SKM-1 treated with dmso at 0.1 percent for 144 hours (cell line): ENCODE data around the gene HCFC1.

Source experiments
- DNase-seq: peaks from one replicate; lab custom pipeline; 2025; ENCODE audit not compliant: unreplicated experiment; lab: John Stamatoyannopoulos, UW

HCFC1 gene

DNA sequence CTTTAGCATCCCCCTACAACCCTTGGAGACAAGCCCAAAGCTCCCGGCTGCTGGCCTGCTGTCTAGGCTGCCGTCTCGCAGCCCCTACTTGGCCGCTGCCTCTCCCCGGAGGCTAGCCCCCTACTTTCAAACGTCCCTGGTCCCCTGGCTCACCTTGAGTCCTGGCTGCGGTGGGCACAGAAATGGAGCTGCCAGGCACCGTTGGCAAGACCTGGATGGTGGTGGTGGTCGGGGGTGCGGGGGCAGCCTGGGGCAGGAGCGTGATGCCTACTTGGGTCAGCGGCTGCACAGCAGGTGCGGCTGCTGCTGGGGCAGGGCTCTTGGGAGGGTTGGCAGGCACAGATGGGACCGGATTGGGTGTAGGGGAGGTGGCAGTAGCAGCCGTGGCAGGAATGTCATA lies 12.0 kb downstream of the HCFC1 start:
- DNase-seq, result no peak

DNA sequence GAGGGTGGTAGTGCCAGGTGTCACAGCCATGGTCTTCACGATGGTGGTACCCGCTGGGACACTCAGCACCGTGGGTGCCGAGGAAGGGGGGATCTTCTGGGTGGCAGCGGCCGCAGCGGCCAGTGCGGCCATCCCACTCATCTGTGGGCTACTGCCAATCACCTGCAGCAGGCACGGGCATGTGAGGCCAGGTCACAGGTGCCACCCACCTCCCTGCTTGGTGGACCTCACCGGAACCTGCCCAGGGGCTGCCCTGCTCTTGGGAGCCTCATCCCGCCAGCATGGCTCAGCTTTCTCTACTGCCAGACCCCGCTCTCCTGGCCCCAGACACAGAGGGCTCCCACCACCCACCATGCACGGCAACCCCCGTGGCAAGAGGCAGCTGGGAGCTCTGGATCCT lies 13.0 kb downstream of the HCFC1 start:
- no peak for DNase-seq

DNA sequence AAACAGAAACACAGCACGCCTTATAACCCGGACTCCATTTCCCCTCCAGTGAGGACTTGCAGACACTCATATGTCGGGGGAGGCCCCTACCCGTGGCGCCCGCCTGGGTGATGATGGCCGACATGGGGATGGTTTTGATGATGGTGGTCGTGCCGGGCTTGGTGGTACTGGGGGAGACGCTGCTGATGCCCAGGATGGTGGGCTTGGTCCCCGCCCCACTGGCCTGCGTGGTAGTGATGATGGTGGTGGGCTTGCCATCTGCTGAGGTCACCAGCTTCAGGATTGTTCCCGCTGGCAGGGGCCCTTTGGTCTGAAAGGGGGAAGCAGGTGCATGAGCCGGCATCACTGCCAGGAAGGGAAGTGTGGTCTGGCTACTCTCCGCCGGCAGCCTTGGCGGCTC lies 14.4 kb downstream of the HCFC1 start:
- no peak for DNase-seq

DNA sequence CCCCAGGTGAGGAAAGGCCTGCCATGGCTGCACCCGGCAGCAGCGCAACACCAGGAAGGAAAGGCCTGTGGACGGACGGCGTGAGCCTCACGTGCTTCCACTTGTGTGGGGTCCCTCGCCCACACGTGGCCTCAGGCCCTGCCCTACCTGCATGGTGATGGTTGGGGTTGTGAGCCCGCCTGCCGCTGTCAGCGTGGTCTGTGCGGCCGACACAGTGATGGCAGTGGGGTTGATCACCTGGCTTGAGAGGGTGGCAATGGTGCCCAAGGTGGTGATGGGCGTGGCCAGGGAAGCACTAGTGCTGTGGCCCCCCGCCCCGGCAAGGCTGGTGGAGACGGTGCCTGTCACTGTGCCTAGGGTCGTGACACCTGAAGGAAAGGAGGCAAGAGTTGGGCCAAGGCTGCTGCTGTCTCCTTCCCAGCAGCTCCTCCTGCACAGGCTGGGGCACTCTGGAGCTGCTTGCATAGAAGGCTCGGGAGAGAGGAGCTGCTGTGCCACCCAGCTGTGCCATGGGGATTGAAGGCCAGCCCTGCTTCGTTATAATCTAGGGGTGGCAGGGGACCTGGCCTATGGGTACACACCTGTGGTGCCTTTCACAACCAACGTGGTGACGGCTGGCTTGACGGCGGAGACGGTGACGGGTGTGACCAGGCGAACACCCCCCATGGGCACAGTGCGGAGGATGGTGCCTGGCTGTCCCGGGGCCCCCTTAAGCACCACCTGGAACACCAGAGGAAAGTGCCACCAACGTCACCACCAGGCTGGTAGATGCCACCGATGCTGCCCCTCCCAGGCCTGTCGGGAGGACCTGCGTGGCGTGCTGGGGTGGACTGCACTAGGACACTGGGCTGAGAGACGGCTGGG lies 15.3 kb downstream of the HCFC1 start:
- DNase-seq, result no peak

DNA sequence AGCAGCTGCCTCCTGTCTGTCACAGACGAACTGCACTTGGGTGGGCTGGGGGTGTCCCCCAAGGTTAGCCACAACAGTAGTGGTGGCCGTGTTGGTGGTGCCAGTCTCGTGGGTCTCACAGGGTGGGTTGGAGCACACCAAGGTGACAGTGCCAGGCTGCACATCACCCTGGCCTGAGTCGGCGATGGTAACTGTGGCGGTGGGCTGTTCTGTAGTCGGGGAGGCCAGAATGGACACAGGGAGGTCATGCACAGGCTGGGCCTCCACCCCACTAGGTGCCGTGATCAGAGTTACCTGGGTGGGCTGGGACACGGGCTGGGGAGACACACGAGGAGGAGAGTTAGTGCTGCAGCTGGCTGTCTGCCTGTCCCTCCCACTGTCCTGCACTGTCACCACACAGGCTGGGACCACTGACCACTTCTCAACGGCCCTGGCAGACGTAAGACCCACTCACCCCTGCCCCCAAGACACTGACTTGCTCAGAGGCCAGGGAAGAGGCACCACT lies 16.3 kb downstream of the HCFC1 start:
- DNase-seq, result no peak

DNA sequence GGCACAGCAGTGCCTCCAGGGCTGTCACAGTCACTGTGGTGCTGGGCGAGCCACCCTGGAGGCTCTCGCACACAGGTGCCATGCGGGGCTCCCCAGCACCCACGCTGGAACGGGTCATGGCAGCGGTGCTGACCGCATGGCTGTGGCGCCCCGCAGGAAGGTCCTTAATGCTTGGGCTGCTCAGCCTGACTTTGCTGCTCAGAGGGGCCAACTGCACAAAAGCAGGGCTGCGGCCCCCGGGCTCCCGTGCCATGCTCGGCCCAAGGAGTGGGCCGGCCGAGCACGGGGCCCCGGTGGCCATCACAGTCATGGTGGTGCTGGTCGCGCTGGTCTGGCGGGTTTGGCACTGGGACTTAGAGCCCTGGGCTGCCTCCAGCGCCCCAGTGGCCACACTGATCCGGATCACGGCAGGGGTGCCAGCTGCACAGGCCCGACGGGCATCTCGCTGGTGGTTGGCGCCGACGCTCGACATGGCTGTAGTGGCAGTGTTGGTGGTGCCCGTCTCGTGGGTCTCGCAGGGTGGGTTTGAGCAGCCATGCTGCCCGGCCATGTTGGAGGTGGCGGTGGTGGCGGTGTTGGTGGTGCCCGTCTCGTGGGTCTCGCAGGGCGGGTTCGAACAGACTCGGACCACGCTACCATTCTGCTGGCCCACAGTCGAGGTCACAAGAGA lies 16.9 kb downstream of the HCFC1 start:
- DNase-seq, result no peak

DNA sequence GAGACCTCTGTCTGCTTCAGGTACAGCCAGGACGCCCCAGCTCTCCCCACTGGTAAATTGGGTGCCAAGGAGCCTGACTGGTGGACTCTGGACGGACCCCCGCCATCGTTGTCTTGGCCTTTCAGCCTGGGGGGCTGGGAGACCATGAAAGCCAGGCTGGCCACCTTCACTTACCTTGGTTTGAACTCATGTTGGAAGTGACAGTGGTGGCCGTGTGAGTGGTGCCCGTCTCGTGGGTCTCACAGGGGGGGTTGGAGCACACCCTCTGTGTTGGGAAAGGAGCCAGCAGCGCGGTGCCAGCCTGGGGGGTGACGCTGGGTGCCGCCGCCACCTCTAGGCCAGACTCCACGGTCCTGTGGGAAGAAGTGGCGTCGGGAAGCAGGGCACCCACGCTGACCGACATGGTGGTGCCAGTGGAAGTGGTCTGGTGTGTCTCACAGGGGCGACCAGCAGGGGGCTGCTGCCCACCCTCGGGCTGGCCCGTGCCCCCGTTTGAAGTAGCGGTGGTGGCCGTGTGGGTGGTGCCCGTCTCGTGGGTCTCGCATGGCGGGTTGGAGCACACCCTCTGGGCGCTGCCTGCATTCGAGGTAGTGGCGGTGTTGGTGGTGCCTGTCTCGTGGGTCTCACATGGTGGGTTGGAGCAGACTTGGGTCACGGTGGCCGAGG lies 17.6 kb downstream of the HCFC1 start:
- DNase-seq, result no peak

DNA sequence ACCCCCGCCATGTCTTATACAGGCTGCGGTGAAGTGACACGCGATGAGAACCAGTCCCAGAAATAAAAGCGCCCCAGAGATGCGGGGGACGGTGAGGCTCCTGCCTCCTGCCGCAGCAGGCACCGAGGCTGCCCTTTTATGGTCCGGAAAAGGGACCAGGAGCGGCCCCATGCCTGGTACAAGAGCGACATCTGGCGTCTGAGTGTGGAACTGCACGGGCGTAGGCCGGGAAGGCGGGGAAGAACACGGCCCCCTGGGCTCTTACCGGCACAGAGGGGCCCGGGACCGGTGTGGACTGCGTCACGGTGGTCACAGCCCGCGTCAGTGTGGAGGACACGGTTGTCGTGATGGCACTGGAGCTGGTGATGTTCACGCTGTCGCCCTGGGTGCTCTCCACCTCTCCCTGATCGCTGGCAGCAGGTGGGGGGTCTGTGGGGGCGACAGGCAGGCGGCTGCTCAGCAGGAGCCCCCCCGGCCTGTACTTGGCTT lies 18.2 kb downstream of the HCFC1 start:
- no peak for DNase-seq

DNA sequence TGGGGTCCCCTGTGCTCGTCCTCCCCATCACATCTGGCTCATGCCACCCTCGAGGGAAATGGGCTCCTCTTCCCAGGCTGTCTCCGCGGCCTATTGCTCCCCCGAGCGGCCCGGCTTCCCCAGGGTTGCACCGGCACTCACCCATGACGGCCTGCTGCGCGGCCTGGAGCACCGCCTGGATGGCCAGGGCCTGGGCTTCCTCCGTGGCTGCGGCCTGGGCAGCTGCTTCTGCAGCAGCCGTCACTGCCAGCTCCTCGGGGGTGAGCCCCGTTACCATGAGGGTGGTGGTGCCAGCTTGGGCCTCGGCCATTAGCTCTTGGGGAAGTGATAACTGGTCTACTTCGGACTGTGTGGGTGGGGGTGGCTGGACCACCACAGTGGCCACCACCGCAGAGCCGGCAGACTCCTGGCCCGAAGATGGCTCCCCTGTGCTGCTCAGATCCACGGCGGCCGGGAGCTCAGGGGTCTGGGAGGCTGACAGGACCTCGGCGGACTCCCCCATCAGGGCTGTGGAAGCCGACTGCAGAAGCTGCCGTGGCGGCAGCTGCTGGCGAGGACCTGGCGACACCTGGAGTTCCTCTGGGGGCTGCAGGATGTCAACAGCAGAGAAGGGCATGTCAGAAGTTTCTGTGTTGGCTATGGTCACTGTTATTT lies 19.1 kb downstream of the HCFC1 start:
- DNase-seq, result no peak

DNA sequence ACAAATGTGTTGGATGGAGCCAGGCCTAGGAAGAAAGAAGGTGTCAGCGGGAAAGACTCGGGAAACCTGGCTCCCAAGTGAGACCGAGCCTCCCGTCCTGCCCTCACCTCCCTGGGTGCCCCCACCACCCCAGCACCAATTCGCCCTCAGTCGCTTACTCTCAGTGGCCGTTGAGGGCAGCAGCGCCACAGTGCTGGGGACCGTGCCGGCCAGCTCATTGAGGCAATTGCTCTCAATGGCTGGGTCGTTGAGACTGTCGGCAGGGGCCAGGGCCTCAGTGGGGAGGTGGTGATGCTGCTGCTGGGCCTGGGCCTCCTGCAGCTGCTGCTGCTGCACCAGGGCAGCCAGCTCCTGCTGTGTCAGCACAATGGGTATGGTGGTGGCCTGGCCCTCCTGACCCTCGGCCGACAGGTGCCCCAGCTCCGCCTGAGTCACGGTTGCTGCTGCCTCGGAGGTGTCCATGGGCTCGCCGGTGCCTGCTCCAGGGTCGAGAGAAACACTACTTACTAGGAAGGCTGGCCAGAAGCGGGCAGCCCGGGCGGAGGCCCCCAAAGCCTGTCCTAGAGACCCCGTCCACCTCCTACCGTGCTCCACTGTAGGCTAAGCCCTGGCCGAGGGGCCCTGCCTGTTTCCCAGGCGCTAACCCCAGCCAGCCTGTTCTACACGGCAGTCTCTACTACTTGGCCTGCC lies 19.8 kb downstream of the HCFC1 start:
- DNase-seq, result no peak

DNA sequence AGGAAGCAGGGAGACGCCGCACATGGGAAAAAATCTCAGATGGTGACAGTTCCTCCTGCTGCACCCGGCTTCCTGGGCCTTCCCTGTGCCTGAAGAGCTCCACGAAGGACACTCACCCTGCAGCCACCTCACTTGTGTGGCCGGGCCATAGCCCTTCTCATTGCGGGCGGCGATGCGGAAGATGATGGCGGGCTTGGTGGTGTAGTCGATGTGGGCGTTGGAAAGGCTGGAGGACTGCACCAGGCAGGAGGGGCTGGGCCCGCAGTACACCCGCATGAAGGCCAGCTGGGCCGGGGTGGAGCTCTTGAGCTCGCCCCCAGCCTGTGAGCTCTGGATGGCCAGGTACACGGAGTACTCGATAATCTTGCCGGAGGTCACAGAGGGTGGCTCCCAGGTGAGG lies 21.5 kb downstream of the HCFC1 start:
- DNase-seq, result no peak

DNA sequence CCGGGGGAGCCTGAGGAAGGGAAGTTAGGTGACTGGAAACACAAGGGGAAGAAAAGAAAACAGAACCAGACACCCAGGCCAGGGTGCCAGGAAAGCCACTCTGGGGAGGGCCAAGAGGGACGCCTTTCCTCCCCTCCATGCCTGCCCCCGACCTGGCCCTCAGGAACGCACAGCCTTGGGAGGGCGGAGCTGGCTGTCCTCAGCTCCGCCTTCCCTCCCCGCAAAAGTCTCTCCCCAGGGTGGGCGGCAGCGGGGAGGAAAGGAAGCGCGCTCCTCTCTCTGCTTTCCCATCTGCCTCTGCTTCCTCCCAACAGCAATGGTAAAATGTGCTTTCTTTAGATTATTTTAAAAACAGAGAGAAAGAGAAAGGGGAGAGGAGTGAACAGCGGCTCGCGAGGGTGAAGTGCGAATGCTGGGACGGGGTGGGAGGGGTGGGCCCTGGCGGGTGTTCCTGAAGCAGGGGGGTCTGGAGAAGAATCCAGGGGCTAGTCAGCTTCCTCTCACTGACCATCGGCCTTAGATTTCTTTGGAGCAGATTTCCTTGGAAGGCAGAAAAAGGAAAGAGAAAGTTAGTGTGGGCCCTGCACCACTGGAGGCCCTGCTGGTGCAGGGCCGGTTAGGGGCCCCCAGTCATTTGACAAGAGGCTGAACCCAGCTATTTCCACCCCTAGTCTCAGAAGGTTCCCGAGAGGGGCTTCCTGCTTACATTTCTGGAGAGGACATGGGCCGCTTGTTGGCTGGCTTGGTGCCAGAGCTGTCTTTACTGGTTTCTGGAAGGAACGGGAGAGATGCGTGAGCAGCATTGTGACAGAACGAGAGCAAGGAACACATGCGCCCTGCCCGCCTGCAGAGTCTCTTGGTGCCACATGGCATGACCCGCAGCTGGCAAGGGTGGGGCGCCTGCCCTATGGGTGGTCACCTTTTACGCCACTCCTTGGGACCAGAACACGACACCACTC lies 22.5 kb downstream of the HCFC1 start:
- DNase-seq, result no peak

DNA sequence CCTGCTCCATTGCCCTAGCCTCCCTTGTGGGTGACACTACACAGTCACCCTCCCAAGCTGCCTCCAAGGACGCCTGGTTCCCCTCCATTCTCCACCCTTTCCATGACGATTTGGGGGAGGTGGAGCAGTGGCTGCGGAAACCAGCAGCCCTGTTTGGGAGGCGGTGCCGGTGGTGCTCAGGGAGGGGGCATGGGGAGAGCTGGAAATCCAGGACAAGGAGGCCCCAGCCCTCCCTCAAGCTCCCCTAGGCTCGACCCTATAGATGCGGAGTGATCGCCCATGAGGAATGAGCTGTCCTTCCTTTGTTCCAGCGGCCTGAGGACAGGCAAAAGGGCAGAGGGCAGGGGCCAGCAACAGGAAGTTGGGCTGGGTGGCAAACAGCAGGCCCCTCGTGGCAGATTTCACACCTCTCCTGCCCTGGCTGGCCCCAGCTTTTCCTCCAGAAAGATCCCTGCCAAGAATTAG lies 23.6 kb downstream of the HCFC1 start:
- DNase-seq, result no peak

DNA sequence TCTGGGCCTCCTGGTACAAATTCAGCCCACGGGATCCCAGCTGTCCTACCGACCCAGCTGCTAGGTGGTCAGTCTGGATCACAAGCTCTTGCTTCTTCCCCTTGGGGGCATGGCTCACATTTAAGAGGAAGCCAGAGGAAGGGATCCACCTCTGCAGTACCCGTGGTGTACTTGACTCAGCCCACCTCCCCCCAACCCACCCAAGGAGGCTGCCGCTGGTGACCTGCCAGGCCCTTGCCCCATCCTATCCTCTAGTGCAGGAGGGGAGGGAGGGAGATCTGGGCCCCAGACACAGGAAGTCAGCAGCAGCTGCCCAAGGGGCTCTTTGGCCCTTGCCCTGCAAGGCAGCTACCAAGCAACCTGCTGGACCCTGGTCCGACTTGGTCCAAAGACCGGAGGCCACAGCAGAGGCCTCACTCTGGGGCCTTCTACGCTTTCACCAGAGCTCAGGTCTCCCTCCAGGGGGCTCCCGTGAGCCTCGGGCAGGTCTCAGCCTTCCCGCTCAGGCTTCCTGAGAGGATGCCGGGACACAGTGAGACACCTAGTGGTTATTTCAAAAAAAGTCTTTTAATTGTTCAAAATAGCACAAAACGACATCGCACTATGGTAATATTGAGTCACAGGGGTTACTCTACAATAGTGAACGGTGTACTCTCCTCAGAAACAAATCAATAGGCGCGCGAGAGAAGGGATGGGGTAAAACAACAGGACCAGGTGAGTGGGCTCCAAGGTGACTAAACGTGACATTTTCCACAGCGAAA lies 24.4 kb downstream of the HCFC1 start:
- peak; percentile 60 for DNase-seq

DNA sequence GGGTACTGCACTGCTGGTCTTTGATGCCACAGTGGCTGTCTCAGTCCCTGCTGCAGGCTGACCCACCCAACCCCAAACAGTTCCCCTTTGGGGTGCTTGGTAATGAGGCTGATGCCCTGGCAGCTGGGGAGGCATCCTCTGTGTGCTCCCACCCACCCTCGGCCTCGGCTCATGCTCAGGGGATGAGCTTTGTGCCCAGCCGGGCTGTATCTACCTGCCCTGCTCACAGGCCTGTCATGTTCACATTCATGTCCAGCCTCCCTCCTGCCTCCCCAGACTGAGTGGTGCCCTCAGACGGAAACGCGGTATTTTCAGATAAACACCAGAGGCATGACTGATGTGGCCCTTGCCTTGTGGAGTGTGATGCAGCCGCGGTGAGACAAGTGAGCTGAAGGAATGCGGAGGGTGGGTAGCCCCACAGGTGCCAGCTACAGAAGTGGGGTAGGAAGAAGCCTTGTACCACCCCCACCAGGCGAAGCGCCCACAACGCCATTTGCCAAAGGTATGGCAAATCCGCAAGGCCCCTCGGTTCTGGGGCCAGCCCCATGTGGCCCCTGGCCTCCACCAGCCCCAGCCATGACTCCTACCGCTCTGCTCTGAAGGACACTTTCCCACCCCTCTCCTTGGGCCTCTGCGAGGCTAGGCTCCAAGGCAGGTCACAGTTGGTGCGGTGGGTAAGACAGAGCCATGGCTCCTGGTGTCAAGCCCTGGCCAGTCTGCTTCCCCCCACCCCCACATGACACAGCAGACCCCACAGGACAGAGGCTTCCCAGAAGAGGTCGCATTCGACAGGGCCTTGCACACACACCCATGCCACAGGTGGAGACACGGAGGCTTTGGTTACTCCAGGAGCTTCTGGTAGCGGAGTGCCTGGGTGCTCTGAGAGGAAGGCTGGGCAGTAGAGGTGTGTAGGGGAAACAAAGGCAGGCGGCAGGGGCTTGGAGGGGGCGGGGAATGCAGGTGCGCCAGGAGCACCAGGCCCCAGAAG lies 25.4 kb downstream of the HCFC1 start:
- no peak for DNase-seq

DNA sequence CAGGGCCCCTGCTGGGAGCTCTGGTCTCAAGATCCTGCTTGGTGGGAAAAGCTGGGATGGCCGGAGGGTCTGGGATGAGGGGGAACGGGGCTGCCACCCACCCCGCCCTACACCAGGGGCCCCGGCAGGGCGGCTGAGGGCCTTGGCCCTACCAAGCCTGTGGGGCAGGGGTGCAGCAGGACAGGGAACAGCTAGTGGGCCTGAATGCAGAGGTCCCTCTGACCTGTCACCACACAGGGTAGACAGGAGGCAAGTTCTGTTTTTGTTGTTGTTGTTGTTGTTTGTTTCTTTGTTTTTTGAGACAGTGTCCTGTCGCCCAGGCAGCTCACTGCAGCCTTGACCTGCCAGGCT lies 26.8 kb downstream of the HCFC1 start:
- DNase-seq, result no peak

DNA sequence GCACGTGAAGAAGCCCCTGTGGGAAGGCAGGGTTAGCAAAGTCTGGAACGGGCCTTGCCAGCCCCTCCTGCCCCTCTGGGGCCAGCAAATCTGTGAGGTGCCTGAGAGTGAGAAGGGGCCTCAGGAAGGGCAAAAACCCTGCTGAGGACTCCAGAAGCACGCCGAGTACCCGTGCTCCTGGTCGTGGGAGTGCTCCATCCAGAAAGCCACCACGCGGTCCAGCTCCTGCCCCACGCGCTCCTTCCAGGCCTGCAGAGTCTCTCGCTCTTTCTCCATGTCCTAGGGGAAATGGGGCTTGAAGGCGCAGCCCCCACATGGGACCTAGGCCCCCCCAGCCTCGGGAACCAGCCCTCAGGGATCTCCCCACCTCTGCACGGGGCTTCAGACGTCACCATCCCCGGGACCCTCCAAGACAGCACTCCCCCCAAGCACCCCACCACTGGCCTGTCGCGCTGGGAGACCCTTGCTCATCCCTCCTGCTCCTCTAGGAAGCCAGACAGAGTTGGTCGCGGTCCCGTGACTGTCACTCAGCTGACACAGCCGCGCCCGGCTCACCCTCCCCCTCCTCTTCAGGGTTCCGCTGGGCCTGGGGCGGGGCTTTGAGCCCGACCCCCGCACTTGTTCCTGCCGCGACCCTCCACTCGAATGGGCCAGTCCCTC lies 27.3 kb downstream of the HCFC1 start, which contains the start of gene RENBP:
Gene RENBP, minus strand, starts transcription at position 504 of the 660 bp plus-strand sequence. Its CDS starts 33 bp downstream, at position 471.
- no peak for DNase-seq
